B cell (primary cell): Measurements from ENCODE around the gene TPI1. TPM values are rescaled to one million over a fixed set of nuclear protein-coding genes. Genes with fewer than 3 reads are reported as not detected.

ENCODE experiments used
- ATAC-seq: fragments of 200-7000 bp; cut with Tn5 transposase; one replicate; pipeline ENCODE4 v1.10.0; 2021; ENCODE audit warnings: low read depth, mild to moderate bottlenecking, moderate number of reproducible peaks, moderate library complexity
- CTCF ChIA-PET: fragments of 350-600 bp; sonication (Branson Sonifier 250); formaldehyde crosslinking; loops from one replicate; lab custom pipeline; 2021; ENCODE audit warnings: antibody characterized with exemption, inconsistent platforms; lab: Charles Lee
- POLR2A ChIA-PET: fragments of 350-600 bp; sonication (Branson Sonifier 250); formaldehyde crosslinking; loops from one replicate; lab custom pipeline; 2021; ENCODE audit warnings: antibody characterized with exemption; lab: Charles Lee
- DNase-seq: peaks from one replicate; pipeline ENCODE4 v3.0.0; 2013
- H2AFZ ChIP-seq: 2 replicates; pipeline ENCODE4 v1.6.1; 2012; ENCODE audit warnings: mild to moderate bottlenecking, low read depth, low read length; ENCODE audit not compliant: insufficient read depth, poor library complexity, severe bottlenecking
- H3K27ac ChIP-seq, 2 donors: 1 replicate in 1 of 2; 2 replicates in 1 of 2; pipeline ENCODE4 v1.5.1; 2012 to 2013; ENCODE audit warnings: low read length in 2 of 2, mild to moderate bottlenecking in 2 of 2, moderate library complexity in 1 of 2
- H3K27me3 ChIP-seq, 4 experiments: fragments of 200-600 bp in 1 of 4; sonication (generic) in 1 of 4; replicated peaks in 1 of 4; 1 replicate in 2 of 4; 2 replicates in 2 of 4; pipeline versions ENCODE4 v1.6.1 to v1.7.0; 2013 to 2016; ENCODE audit warnings: low read length in 3 of 4, mild to moderate bottlenecking in 2 of 4, mixed read lengths in 1 of 4, moderate library complexity in 1 of 4; ENCODE audit not compliant: insufficient read depth in 4 of 4, control insufficient read depth in 3 of 4; ENCODE audit errors: control extremely low read depth in 1 of 4
- H3K36me3 ChIP-seq, 2 experiments: replicated peaks in 1 of 2; 1 replicate in 1 of 2; 2 replicates in 1 of 2; pipeline versions ENCODE4 v1.6.1 to v1.7.1; 2013; ENCODE audit warnings: low read length in 1 of 2; ENCODE audit not compliant: insufficient read depth in 2 of 2, control insufficient read depth in 1 of 2; ENCODE audit errors: control extremely low read depth in 1 of 2, extremely low read depth in 1 of 2
- H3K4me1 ChIP-seq, 2 donors: fragments of 200-600 bp in 1 of 2; sonication (generic) in 1 of 2; 1 replicate in 1 of 2; 2 replicates in 1 of 2; pipeline versions ENCODE4 v1.5.1 to v1.6.1; 2013 to 2017; ENCODE audit warnings: low read length in 2 of 2; ENCODE audit not compliant: control insufficient read depth in 2 of 2, insufficient read depth in 2 of 2
- H3K4me2 ChIP-seq: replicated peaks from 2 replicates; pipeline ENCODE3; 2012; ENCODE audit warnings: mild to moderate bottlenecking, low read depth, low read length; ENCODE audit not compliant: poor library complexity, severe bottlenecking
- H3K4me3 ChIP-seq, 5 experiments: fragments of 200-600 bp in 1 of 5; sonication (generic) in 1 of 5; 1 replicate in 3 of 5; 2 replicates in 2 of 5; pipeline versions ENCODE4 v1.5.1 to v1.7.0; 2011 to 2016; ENCODE audit warnings: low read length in 4 of 5, mild to moderate bottlenecking in 4 of 5, low read depth in 2 of 5, control low read depth in 1 of 5, moderate library complexity in 1 of 5; ENCODE audit not compliant: insufficient read depth in 1 of 5; ENCODE audit errors: control extremely low read depth in 1 of 5, extremely low read depth in 1 of 5
- H3K79me2 ChIP-seq: fragments of 200-600 bp; sonication (generic); one replicate; pipeline ENCODE4 v1.6.0; 2016; ENCODE audit warnings: low read length; ENCODE audit not compliant: control insufficient read depth, insufficient read depth
- H3K9ac ChIP-seq: fragments of 200-600 bp; sonication (generic); 2 replicates; pipeline ENCODE4 v1.6.1; 2017; ENCODE audit warnings: mild to moderate bottlenecking, low read length, moderate library complexity
- H3K9me3 ChIP-seq, 3 donors: one replicate each; pipeline versions ENCODE4 v1.6.1 to v1.7.1; 2013; ENCODE audit warnings: low read length in 2 of 3; ENCODE audit not compliant: control insufficient read depth in 2 of 3, insufficient read depth in 1 of 3; ENCODE audit errors: control extremely low read depth in 1 of 3
- H4K20me1 ChIP-seq: 2 replicates; pipeline ENCODE4 v1.6.0; 2012; ENCODE audit warnings: mild to moderate bottlenecking, low read length; ENCODE audit not compliant: insufficient read depth, control insufficient read depth, poor library complexity, severe bottlenecking
- H3K27ac Mint-ChIP-seq: one replicate; pipeline ENCODE4 v1.8.0; 2021; ENCODE audit warnings: mixed read lengths
- H3K27me3 Mint-ChIP-seq: one replicate; pipeline ENCODE4 v1.8.0; 2021; ENCODE audit warnings: mixed read lengths
- H3K4me1 Mint-ChIP-seq: one replicate; pipeline ENCODE4 v1.8.0; 2021; ENCODE audit warnings: mixed read lengths
- H3K4me3 Mint-ChIP-seq: one replicate; pipeline ENCODE4 v1.8.0; 2021; ENCODE audit warnings: mixed read lengths
- H3K9me3 Mint-ChIP-seq: one replicate; pipeline ENCODE4 v1.8.0; 2022; ENCODE audit warnings: mixed read lengths; ENCODE audit not compliant: insufficient read depth
- EZH2 ChIP-seq: IDR thresholded peaks from 2 replicates; pipeline ENCODE4 v1.6.1; 2012; ENCODE audit warnings: borderline replicate concordance, low read depth, mild to moderate bottlenecking, moderate library complexity, low read length; ENCODE audit not compliant: insufficient read depth, poor library complexity, severe bottlenecking
- WGBS: methylation state at CpG from one replicate; pipeline ENCODE4 v1.1.5; 2013; ENCODE audit warnings: missing lambda C conversion rate; ENCODE audit not compliant: insufficient coverage; 5-methylcytosine and 5-hydroxymethylcytosine counted together
- intact Hi-C: fragments of 100-400 bp; cut with micrococcal nuclease; formaldehyde crosslinking; loops from one replicate; pipeline ENCODE4 v1.10.0; 2022
- polyA plus RNA-seq: library from polyadenylated mRNA; depleted of rRNA; stranded (reverse); fragments of >200 nt; gene quantifications from 2 replicates; pipeline ENCODE4 v1.2.3, GENCODE V29; 2012
- total RNA-seq, 2 donors: library from RNA; stranded (reverse); fragments of 120-200 nt in 1 of 2; gene quantifications; 1 replicate in 1 of 2; 2 replicates in 1 of 2; pipeline versions ENCODE4 v1.2.3 to v1.2.4, GENCODE V29; 2013 to 2022
- TF ChIP-seq, protein P1 (sequence below): fragments of 200-600 bp; IDR thresholded peaks from one replicate; pipeline ENCODE4 v1.8.0; 2022; ENCODE audit warnings: antibody characterized with exemption, mild to moderate bottlenecking

The TPI1 gene
- total and polyA plus RNA-seq, 2 donors (not counting 1 experiment from before 2014, with no cell fraction given): 181 to 187 TPM

- Mint-ChIP-seq H3K27ac (no peak overlapping the region), H3K4me3 (no peak overlapping the region), H3K9me3 (no peaks in the 10 kb centered on the region), H3K27me3 (no peaks in the 10 kb centered on the region), H3K4me1 (peaks cover 16% of the 10 kb centered on the region)
- Histone ChIP-seq H3K79me2 (no peaks in the 10 kb centered on the region), H3K27me3 (peaks cover 0 to 2% (median 0%) of the 10 kb centered on the region in 4 experiments), H3K4me3 (no peak overlapping the region), H3K9ac (no peak overlapping the region), H3K4me2 (no peak overlapping the region), H3K9me3 (no peaks in the 10 kb centered on the region), H3K27ac (no peak overlapping the region), H2AFZ (no peak overlapping the region), H3K36me3 (no peaks in the 10 kb centered on the region), H3K4me1 (peaks cover 0 to 19% of the 10 kb centered on the region in 2 donors), H4K20me1 (no peaks in the 10 kb centered on the region)
- POLR2A ChIA-PET: interaction anchor here (0.6 to 1.0 kb wide), 2 partner anchors 30 kb away, joined by 3 to 6 read pairs; partner anchors contain the start of gene SPSB2
- intact Hi-C loops: no loop called here
- no peak for DNase-seq
- TF ChIP-seq, protein P1, sequence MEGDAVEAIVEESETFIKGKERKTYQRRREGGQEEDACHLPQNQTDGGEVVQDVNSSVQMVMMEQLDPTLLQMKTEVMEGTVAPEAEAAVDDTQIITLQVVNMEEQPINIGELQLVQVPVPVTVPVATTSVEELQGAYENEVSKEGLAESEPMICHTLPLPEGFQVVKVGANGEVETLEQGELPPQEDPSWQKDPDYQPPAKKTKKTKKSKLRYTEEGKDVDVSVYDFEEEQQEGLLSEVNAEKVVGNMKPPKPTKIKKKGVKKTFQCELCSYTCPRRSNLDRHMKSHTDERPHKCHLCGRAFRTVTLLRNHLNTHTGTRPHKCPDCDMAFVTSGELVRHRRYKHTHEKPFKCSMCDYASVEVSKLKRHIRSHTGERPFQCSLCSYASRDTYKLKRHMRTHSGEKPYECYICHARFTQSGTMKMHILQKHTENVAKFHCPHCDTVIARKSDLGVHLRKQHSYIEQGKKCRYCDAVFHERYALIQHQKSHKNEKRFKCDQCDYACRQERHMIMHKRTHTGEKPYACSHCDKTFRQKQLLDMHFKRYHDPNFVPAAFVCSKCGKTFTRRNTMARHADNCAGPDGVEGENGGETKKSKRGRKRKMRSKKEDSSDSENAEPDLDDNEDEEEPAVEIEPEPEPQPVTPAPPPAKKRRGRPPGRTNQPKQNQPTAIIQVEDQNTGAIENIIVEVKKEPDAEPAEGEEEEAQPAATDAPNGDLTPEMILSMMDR: no peak
- CTCF ChIA-PET: interaction anchor here (1.1 to 1.9 kb wide), 3 partner anchors 8 to 10 kb away, joined by 3 to 5 read pairs (median 3); partner anchors contain the start of gene USP5
- no peak for ATAC-seq
- 89% methylated on average over 15 of the region's 16 CpGs for WGBS
Observed at GRCh38 chr12:6843118-6843902, 24.0 kb upstream of the TPI1 start.

DNA sequence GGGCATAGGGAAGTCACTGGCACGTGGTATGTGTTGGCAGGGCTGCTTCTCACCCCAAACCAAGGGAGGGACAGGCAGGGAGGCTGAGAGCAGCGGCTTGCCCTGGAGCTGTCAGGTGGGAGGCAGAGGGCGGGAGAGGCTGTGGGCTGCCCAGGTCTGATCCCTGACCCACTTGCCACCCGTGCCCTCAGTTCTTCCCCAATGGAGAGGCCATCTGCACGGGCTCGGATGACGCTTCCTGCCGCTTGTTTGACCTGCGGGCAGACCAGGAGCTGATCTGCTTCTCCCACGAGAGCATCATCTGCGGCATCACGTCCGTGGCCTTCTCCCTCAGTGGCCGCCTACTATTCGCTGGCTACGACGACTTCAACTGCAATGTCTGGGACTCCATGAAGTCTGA, 21.9 kb upstream of the TPI1 start:
- WGBS: 95% methylated on average over 17 of the region's 17 CpGs
- POLR2A ChIA-PET: no interaction called here
- Histone ChIP-seq H3K9me3 (no peaks in the 10 kb centered on the region), H3K27ac (no peak overlapping the region), H3K27me3 (peaks cover 0 to 2% (median 0%) of the 10 kb centered on the region in 4 experiments), H3K4me2 (no peak overlapping the region), H3K4me1 (peaks cover 0 to 2% of the 10 kb centered on the region in 2 donors), H3K79me2 (no peaks in the 10 kb centered on the region), H3K4me3 (no peak overlapping the region), H3K9ac (no peak overlapping the region), H3K36me3 (no peaks in the 10 kb centered on the region), H4K20me1 (no peaks in the 10 kb centered on the region), H2AFZ (no peak overlapping the region)
- DNase-seq (no peak), ATAC-seq (no peak)
- no peak for TF ChIP-seq EZH2
- TF ChIP-seq, protein P1: no peak
- Mint-ChIP-seq H3K4me3 (no peak overlapping the region), H3K9me3 (no peaks in the 10 kb centered on the region), H3K27ac (no peak overlapping the region), H3K27me3 (no peaks in the 10 kb centered on the region), H3K4me1 (peaks cover 8% of the 10 kb centered on the region)
- CTCF ChIA-PET: interaction anchor here (0.9 kb wide), 1 partner anchor 11 kb away, joined by 3 read pairs; no protein-coding TSS in a partner anchor
- intact Hi-C loops: no loop called here
